ENCODE data around the gene APBB2. TPM values are rescaled to one million over a fixed set of nuclear protein-coding genes. Genes with fewer than 3 reads are reported as not detected.
A peak's percentile ranks its signal among the peaks of the same experiment; 100 is the strongest.

APBB2 gene
- total RNA-seq, 1 experiment from 2014 or later = 49.0 TPM

DNA sequence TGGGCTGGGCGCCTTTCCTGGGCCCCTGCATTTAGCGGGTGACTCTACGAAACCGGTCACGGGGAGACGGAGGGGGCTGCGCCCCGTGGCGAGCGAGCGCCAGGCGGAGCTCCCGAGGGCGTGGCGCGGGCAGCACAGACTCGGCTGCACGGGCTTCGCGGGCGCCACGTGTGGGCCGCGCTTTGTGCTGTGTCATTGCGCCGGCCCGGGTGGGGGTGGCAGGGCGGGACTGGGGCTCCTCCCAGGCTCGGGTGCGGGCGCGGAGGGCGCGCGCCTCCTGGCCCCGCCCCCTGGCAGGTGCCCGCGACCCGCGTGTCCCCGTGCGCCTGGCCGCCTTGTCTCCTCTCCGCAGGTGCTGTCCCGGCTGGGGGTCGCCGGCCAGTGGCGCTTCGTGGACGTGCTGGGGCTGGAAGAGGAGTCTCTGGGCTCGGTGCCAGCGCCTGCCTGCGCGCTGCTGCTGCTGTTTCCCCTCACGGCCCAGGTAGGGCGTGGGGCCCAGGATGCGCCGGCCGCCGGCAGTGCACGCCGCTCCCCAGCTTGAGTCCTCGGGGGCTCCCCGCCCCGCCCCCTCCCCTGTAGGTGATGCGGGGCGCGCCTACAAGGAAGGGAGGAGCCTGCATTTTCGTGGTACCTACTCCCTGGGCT is 43.0 kb upstream of the APBB2 start:
- ChIA-PET CTCF (interaction anchor here (0.9 to 3.9 kb wide), 13 partner anchors 23 to 416 kb away, joined by 3 to 14 read pairs (median 5); partner anchors contain the start of gene APBB2), POLR2A (interaction anchor here (0.5 to 1.8 kb wide), 16 partner anchors 10 to 357 kb away, joined by 3 to 15 read pairs (median 4); partner anchors contain the start of gene APBB2)
- peak; percentile 55 for DNase-seq (ENCODE audit: low spot score)
- Mint-ChIP-seq H3K36me3 (peaks cover 45% of the 10 kb centered on the region), H3K4me3 (peak overlapping the region; percentile 94), H3K4me1 (peaks cover 32% of the 10 kb centered on the region), H3K9me3 (peaks cover 10% of the 10 kb centered on the region), H3K27ac (no peak overlapping the region), H3K27me3 (ENCODE audit: low read depth) (no peaks in the 10 kb centered on the region; the same call in 1 of the 2 replicates)
- peak; percentile 35 for ATAC-seq
- no peak for TF ChIP-seq SOX15 (CRISPR knock-in tag; IDR thresholded peaks at IDR 0.05)
- TF ChIP-seq, protein P1, sequence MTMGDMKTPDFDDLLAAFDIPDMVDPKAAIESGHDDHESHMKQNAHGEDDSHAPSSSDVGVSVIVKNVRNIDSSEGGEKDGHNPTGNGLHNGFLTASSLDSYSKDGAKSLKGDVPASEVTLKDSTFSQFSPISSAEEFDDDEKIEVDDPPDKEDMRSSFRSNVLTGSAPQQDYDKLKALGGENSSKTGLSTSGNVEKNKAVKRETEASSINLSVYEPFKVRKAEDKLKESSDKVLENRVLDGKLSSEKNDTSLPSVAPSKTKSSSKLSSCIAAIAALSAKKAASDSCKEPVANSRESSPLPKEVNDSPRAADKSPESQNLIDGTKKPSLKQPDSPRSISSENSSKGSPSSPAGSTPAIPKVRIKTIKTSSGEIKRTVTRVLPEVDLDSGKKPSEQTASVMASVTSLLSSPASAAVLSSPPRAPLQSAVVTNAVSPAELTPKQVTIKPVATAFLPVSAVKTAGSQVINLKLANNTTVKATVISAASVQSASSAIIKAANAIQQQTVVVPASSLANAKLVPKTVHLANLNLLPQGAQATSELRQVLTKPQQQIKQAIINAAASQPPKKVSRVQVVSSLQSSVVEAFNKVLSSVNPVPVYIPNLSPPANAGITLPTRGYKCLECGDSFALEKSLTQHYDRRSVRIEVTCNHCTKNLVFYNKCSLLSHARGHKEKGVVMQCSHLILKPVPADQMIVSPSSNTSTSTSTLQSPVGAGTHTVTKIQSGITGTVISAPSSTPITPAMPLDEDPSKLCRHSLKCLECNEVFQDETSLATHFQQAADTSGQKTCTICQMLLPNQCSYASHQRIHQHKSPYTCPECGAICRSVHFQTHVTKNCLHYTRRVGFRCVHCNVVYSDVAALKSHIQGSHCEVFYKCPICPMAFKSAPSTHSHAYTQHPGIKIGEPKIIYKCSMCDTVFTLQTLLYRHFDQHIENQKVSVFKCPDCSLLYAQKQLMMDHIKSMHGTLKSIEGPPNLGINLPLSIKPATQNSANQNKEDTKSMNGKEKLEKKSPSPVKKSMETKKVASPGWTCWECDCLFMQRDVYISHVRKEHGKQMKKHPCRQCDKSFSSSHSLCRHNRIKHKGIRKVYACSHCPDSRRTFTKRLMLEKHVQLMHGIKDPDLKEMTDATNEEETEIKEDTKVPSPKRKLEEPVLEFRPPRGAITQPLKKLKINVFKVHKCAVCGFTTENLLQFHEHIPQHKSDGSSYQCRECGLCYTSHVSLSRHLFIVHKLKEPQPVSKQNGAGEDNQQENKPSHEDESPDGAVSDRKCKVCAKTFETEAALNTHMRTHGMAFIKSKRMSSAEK (CRISPR knock-in tag; IDR thresholded peaks at IDR 0.05; ENCODE audit: borderline replicate concordance) = no peak
- TF ChIP-seq, protein P2, sequence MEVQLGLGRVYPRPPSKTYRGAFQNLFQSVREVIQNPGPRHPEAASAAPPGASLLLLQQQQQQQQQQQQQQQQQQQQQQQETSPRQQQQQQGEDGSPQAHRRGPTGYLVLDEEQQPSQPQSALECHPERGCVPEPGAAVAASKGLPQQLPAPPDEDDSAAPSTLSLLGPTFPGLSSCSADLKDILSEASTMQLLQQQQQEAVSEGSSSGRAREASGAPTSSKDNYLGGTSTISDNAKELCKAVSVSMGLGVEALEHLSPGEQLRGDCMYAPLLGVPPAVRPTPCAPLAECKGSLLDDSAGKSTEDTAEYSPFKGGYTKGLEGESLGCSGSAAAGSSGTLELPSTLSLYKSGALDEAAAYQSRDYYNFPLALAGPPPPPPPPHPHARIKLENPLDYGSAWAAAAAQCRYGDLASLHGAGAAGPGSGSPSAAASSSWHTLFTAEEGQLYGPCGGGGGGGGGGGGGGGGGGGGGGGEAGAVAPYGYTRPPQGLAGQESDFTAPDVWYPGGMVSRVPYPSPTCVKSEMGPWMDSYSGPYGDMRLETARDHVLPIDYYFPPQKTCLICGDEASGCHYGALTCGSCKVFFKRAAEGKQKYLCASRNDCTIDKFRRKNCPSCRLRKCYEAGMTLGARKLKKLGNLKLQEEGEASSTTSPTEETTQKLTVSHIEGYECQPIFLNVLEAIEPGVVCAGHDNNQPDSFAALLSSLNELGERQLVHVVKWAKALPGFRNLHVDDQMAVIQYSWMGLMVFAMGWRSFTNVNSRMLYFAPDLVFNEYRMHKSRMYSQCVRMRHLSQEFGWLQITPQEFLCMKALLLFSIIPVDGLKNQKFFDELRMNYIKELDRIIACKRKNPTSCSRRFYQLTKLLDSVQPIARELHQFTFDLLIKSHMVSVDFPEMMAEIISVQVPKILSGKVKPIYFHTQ (CRISPR knock-in tag; IDR thresholded peaks at IDR 0.05) = no peak
- no peak for TF ChIP-seq IRF2 (CRISPR knock-in tag; IDR thresholded peaks at IDR 0.05; ENCODE audit: borderline replicate concordance, low read depth)
- TF ChIP-seq USF1 (CRISPR knock-in tag; IDR thresholded peaks at IDR 0.05) = no peak; the same call in 1 of the 2 replicates
- TF ChIP-seq, protein P3, sequence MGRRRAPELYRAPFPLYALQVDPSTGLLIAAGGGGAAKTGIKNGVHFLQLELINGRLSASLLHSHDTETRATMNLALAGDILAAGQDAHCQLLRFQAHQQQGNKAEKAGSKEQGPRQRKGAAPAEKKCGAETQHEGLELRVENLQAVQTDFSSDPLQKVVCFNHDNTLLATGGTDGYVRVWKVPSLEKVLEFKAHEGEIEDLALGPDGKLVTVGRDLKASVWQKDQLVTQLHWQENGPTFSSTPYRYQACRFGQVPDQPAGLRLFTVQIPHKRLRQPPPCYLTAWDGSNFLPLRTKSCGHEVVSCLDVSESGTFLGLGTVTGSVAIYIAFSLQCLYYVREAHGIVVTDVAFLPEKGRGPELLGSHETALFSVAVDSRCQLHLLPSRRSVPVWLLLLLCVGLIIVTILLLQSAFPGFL (CRISPR knock-in tag; IDR thresholded peaks at IDR 0.05; ENCODE audit: borderline replicate concordance) = no peak
- no peak for TF ChIP-seq IRF1 (CRISPR knock-in tag; IDR thresholded peaks at IDR 0.05)
- TF ChIP-seq ZNF416 (CRISPR knock-in tag; IDR thresholded peaks at IDR 0.05) = 0 out of 2 replicates have a peak, but pooled peaks have one; percentile 21
- TF ChIP-seq ZNF423 (CRISPR knock-in tag; IDR thresholded peaks at IDR 0.05) = no peak
- no peak for TF ChIP-seq CBFB (CRISPR knock-in tag; IDR thresholded peaks at IDR 0.05; ENCODE audit: low read depth)
- no peak for TF ChIP-seq NR3C1 (CRISPR knock-in tag; conservative IDR thresholded peaks at IDR 0.05; ENCODE audit: low read depth)
- no peak for TF ChIP-seq GABPB1 (CRISPR knock-in tag; IDR thresholded peaks at IDR 0.05)
- TF ChIP-seq ZNF232 (CRISPR knock-in tag; IDR thresholded peaks at IDR 0.05) = no peak
- no peak for TF ChIP-seq ATF2 (CRISPR knock-in tag; IDR thresholded peaks at IDR 0.05; ENCODE audit: borderline replicate concordance, low read depth)
- peak; percentile 36; the same call in 1 of the 2 replicates for TF ChIP-seq KAT7 (CRISPR knock-in tag; IDR thresholded peaks at IDR 0.05; ENCODE audit: borderline replicate concordance)
- TF ChIP-seq SMAD3 (CRISPR knock-in tag; IDR thresholded peaks at IDR 0.05; ENCODE audit: borderline replicate concordance) = no peak
- TF ChIP-seq SP1 (CRISPR knock-in tag; conservative IDR thresholded peaks at IDR 0.05) = no peak; the same call in 1 of the 2 replicates
- TF ChIP-seq GTF2I (CRISPR knock-in tag; conservative IDR thresholded peaks at IDR 0.05) = no peak
- no peak for TF ChIP-seq ATF3 (CRISPR knock-in tag; conservative IDR thresholded peaks at IDR 0.05)
- TF ChIP-seq ZNF512 (CRISPR knock-in tag; IDR thresholded peaks at IDR 0.05; ENCODE audit: borderline replicate concordance) = no peak
- 0 out of 2 replicates have a peak, but pooled peaks have one; percentile 0 for TF ChIP-seq NR2C2 (CRISPR knock-in tag; IDR thresholded peaks at IDR 0.05)
